Mesothelial cell of epicardium (in vitro differentiated cells): Measurements from ENCODE around the gene MFSD12. TPM values are rescaled to one million over a fixed set of nuclear protein-coding genes. Genes with fewer than 3 reads are reported as not detected.

Source experiments
- DNase-seq, 2 experiments: peaks; one replicate each; pipeline ENCODE4 v3.0.0; 2021; ENCODE audit warnings: low spot score in 2 of 2; ENCODE audit not compliant: unreplicated experiment in 2 of 2
- H3K27ac Mint-ChIP-seq: 2 replicates; pipeline ENCODE4 v1.8.0; 2021; ENCODE audit warnings: mixed read lengths
- H3K27me3 Mint-ChIP-seq: 2 replicates; pipeline ENCODE4 v1.8.0; 2021; ENCODE audit warnings: low read depth, mixed read lengths
- H3K36me3 Mint-ChIP-seq: 2 replicates; pipeline ENCODE4 v1.8.0; 2021; ENCODE audit warnings: mixed read lengths
- H3K4me1 Mint-ChIP-seq: 2 replicates; pipeline ENCODE4 v1.8.0; 2021; ENCODE audit warnings: mixed read lengths
- H3K4me3 Mint-ChIP-seq: 2 replicates; pipeline ENCODE4 v1.8.0; 2021; ENCODE audit warnings: mild to moderate bottlenecking, moderate library complexity, mixed read lengths
- H3K9me3 Mint-ChIP-seq: 2 replicates; pipeline ENCODE4 v1.8.0; 2021; ENCODE audit warnings: mixed read lengths
- total RNA-seq: library from RNA; stranded (reverse); gene quantifications from 3 replicates; pipeline ENCODE4 v1.2.1, GENCODE V29; 2021
- TF ChIP-seq, protein P1 (sequence below): fragments of 200-600 bp; sonication (generic); IDR thresholded peaks from one replicate; pipeline ENCODE4 v1.5.0; 2021; ENCODE audit warnings: antibody characterized with exemption; ENCODE audit not compliant: unreplicated experiment

The MFSD12 gene
- total RNA-seq, 1 donor from 2014 or later = 59.5 TPM

DNA sequence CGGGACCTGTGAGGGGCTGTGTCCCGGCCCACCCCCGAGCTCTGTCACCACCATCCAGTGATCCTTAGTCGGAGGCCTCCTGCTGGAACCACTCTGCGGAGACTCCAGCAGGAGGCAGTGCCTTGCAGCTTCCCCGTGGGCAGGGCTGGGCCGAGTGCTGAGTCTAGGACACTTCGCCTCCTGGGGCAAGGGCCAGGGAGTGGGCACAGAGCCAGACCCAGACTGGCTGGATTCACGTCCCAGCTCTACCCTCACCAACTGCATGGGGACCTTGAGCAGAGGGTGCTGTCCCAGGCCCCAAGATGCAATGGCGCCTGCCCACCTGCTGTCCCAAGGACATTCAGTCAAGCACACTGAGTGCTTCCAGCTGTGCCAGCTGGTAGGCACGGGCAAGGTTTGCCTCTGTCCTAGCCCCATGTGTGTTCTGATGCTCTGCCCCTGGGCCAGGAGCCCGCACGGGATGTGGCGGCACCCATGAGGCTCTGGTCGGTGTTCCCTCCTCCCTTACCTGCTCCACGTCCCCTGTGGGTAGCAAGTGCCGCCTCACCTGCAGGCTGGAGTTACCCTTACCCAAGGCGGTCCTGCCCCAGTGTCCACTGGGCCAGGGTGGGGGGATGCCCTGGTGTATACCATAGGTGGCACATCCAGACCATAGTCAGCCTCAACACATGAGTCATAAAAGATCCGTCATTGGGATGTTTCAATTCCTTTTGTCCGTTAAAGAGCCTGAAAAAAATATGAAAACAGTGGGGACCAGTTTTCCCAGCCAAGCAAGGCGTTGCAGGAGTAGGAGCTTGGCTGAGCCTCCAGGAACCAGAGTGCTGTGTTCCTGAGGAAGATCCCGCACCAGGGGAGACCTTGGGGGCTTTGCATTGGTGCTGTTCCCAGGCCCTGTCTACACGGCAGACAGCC, 43.9 kb downstream of the MFSD12 start:
- Mint-ChIP-seq H3K36me3 (peaks cover 6% of the 10 kb centered on the region), H3K4me1 (peaks cover 5% of the 10 kb centered on the region), H3K27me3 (no peaks in the 10 kb centered on the region), H3K4me3 (no peak overlapping the region), H3K9me3 (no peaks in the 10 kb centered on the region), H3K27ac (no peak overlapping the region)
- no peak for DNase-seq
- TF ChIP-seq, protein P1, sequence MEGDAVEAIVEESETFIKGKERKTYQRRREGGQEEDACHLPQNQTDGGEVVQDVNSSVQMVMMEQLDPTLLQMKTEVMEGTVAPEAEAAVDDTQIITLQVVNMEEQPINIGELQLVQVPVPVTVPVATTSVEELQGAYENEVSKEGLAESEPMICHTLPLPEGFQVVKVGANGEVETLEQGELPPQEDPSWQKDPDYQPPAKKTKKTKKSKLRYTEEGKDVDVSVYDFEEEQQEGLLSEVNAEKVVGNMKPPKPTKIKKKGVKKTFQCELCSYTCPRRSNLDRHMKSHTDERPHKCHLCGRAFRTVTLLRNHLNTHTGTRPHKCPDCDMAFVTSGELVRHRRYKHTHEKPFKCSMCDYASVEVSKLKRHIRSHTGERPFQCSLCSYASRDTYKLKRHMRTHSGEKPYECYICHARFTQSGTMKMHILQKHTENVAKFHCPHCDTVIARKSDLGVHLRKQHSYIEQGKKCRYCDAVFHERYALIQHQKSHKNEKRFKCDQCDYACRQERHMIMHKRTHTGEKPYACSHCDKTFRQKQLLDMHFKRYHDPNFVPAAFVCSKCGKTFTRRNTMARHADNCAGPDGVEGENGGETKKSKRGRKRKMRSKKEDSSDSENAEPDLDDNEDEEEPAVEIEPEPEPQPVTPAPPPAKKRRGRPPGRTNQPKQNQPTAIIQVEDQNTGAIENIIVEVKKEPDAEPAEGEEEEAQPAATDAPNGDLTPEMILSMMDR = no peak

DNA sequence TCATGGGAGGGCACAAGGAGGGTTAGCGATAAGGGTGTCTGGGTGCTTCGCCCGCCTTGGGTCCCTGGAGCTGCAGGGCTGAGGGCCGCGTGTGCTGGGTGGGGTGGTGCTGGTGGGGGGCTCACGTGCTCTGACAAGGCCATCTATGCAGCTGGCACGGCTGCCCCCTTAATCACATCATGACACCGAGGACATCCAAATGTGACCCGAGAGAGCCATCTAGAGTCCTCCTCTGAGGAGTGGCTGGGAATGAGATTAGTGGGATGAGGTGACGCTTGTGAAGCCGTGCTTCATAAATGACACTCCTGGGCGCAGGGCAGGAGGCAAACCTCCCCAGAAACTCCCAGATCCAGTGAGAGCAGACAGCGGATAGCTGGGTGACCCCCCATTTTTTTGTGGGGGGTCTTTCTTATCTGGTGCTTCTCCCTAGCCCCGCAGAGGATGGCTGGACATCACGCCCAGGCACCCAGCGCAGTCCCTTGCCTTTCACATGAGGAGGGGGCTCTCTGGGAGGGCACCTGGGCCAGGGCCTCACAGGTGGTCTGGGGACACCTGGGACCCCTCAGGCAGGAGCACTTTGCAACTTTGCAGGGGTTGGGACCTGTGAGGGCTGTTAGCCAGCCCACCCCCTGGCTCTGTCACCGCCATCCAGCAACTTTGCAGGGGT, 44.7 kb downstream of the MFSD12 start:
- TF ChIP-seq, protein P1 = no peak
- Mint-ChIP-seq H3K9me3 (no peaks in the 10 kb centered on the region), H3K36me3 (peaks cover 6% of the 10 kb centered on the region), H3K27me3 (no peaks in the 10 kb centered on the region), H3K4me1 (peaks cover 9% of the 10 kb centered on the region), H3K27ac (no peak overlapping the region), H3K4me3 (no peak overlapping the region)
- no peak for DNase-seq

DNA sequence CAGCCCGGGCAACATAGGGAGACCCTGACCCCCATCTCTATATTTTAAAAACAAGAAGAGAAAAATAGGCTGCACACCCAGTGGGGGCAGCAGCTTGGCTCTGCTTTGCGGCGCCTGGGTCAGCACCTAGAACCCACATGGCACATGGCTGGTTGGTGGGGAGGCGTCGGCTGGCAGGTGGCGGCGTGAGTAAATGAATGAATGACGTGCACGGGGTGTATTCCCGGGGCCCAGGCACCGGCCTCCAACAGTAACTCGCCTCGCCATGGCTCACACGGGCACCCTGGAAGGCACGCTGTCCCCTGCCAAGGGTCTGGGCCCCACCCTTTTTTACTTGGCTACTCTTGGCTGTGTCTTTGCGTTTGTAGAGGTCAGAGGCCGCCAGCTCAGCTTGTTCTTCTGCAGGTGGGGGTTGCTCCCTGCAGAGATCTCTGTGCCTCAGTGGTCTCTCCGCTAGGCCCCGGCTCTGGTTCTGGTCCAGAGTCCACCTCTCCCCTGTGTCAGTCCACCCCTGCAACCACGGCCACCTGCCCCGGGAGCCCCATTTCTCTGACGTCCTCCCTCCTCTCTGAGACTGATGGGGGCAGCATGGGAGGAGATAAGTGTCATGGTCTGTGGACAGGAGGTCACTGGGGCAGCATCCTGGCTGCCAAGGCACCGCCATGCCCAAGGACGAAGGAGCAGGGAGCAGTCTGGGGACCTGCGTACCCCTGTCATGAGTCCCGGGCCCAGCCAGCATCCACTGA, 45.7 kb downstream of the MFSD12 start:
- Mint-ChIP-seq H3K27ac (no peak overlapping the region), H3K4me1 (peaks cover 18% of the 10 kb centered on the region), H3K36me3 (peaks cover 6% of the 10 kb centered on the region), H3K4me3 (no peak overlapping the region), H3K9me3 (no peaks in the 10 kb centered on the region), H3K27me3 (no peaks in the 10 kb centered on the region)
- no peak for DNase-seq
- TF ChIP-seq, protein P1 = no peak

DNA sequence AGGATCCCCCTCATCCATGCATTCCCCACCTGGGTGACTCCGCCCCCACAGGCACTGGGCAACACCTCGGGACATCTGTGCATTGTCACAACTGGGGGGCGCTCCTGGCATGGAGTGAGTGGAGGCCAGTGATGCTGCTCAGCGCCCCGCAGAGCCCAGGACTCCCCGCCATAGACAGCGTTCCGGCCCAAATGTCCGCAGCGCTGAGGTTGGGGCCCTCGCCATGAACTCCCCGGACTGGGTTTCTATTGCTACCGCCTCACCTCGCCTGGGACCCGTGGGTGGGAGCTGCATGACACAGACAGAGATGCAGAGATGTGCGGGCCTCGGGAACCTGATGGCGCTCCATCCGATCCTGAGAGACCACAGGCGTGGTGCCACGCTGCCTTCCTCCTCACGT, 46.7 kb downstream of the MFSD12 start:
- peaks cover 6% of the 10 kb centered on the region for H3K36me3 Mint-ChIP-seq
- H3K4me3 Mint-ChIP-seq = no peak overlapping the region
- no peaks in the 10 kb centered on the region for H3K27me3 Mint-ChIP-seq
- H3K9me3 Mint-ChIP-seq = no peaks in the 10 kb centered on the region
- H3K4me1 Mint-ChIP-seq = peaks cover 20% of the 10 kb centered on the region
- H3K27ac Mint-ChIP-seq = no peak overlapping the region
- no peak for DNase-seq
- TF ChIP-seq, protein P1 = no peak

DNA sequence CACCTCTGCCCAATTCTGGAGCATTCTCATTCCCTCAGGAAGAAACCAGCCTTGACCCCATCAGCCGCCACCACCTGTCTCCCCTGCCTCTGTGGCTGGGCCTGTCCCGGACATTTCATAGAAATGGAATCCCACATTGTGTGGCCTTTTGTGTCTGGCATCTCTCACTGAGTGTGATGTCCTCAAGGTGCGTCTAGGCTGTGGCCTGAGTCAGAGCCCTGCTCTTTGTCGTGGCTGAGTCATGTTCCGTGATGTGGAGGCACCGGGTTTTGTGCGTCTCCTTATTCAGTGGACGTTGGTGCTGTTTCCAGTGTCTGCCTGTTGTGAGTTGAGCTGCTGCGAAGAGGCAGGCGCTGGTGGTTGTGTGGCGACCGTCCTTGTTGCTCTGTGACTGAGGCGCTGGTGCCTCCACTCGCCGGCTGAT, 47.8 kb downstream of the MFSD12 start:
- H3K27me3 Mint-ChIP-seq = no peaks in the 10 kb centered on the region
- H3K4me1 Mint-ChIP-seq = peaks cover 28% of the 10 kb centered on the region
- no peak overlapping the region for H3K27ac Mint-ChIP-seq
- no peak for DNase-seq
- H3K9me3 Mint-ChIP-seq = no peaks in the 10 kb centered on the region
- TF ChIP-seq, protein P1 = no peak
- H3K4me3 Mint-ChIP-seq = peak overlapping the region; percentile 36
- H3K36me3 Mint-ChIP-seq = peaks cover 6% of the 10 kb centered on the region
